HG03520 (cell line): ENCODE results near the gene SCYGR2.
"Not testable (repeated sequence)": the region's sequence is repeated elsewhere in the genome, so short reads cannot be mapped to it uniquely, and the experiment has no call there.

Experiments used
- ATAC-seq: cut with Tn5 transposase; IDR thresholded peaks from one replicate; pipeline ENCODE4 v1.9.1; 2021; ENCODE audit warnings: mild to moderate bottlenecking, moderate library complexity; ENCODE audit not compliant: unreplicated experiment

Gene SCYGR2, protein sequence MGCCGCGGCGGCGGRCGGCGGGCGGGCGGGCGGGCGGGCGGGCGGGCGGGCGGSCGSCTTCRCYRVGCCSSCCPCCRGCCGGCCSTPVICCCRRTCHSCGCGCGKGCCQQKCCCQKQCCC

DNA sequence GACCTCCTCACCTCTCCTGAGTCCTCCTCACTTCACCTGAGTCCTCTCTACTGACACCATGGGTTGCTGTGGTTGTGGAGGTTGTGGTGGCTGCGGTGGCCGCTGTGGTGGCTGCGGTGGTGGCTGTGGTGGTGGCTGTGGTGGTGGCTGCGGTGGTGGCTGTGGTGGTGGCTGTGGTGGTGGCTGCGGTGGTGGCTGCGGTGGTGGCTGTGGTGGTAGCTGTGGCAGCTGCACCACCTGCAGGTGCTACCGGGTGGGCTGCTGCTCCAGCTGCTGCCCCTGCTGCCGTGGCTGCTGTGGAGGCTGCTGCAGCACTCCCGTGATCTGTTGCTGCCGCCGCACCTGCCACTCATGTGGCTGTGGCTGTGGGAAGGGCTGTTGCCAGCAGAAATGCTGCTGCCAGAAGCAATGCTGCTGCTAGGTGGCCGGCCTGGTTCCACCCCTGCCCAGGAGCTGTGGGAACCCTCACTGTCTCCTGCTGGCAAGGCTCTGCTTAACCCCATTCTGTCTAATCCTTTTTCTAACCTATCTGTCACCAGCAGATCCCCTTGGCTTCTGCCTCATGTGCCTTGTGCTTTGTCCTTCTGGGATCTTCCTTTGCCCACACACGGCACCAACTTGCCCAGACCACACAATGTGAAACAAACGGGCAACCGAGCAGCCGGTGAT lies at the start of gene SCYGR2:
SCYGR2 (plus strand) TSS at position 59 of the 669 bp plus-strand sequence; CDS start at position 59, 0 bp downstream.
- ATAC-seq = not testable (repeated sequence)

DNA sequence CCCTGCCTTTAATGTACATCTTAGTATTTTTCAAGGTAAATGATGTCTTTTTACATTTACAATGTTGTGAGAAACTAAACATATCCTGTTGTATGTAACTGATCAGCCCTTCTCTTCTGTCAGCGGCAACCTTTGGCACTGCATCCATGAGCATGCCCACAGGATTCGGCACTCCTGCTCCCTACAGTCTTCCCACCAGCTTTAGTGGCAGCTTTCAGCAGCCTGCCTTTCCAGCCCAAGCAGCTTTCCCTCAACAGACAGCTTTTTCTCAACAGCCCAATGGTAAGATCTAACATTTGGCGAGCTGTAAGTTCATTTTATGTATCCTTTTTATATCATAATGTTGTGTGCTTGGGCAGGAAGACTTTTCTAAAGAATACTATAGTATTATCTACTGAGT lies 46.9 kb upstream of the SCYGR2 start:
- no peak for ATAC-seq

DNA sequence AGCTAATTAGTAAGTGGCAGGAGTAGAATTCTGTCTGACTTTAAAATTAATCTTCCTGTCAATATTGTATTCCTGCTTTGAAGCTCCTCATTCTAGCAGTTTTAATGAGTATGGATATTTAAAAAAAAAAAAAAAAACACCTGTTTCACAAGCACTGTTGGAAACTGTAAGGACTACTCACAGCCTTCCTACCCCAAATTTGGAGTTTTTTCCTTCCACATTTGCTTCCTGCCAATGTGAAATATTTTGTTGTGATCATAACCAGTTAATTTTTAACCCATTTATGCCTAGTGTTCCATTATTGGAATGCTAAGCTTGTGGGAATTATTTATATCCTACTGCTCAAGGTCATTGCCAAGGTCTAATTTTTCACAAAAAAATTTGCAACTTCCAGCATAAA lies 36.1 kb upstream of the SCYGR2 start:
- no peak for ATAC-seq

DNA sequence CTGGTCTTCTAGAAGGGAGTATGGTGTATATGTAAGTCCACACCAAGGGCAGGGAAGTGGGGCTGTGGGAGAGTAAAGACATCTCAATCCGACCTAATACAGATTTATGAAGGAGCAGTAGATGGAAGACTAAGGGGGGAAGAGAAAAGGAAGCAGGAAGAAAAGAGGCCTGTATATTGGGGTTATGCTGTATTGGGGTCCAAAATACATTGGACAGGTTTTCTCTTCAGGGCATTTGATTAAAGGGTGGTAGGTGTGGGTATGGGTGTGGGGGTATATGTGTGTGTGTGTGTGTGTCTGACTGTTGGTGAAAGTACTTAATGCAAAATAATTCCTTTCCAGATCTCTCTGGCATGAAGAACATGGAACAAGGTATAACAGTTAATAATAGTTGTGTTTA lies 33.6 kb upstream of the SCYGR2 start:
- ATAC-seq = no peak

DNA sequence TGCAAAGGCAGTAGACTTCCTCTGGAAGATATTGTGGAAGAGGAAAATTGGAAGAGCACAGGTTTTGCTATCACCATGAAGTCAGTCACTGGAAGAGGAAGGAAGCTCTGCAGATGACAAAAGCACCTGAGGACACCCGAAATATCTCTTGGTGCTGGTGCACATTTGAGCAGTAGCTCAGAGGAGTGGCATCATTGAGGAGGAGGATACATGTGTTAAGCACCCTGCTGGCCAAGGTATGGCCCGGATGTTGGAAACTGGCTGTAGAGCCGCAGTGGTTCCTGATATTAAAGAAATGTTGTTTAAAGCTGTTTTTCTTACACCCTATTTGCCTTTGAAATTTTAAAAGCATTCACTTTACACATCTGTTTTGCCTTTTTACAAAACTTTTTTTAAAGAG lies 32.7 kb upstream of the SCYGR2 start:
- ATAC-seq = no peak

DNA sequence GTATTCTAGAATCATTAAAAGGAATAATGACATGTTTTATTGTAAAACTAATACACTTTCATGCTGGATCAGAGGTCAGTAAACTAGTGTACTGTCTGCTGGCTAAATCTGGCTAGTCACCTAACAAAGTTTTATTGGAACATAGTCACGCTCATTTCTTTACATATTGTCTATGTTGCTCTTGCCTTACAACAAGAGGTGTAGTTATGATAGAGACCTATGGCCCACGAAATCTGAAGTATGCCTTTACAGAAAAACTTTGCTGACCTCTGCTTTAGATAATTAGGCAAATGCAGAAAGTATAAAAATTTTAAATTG lies 29.9 kb upstream of the SCYGR2 start:
- no peak for ATAC-seq

DNA sequence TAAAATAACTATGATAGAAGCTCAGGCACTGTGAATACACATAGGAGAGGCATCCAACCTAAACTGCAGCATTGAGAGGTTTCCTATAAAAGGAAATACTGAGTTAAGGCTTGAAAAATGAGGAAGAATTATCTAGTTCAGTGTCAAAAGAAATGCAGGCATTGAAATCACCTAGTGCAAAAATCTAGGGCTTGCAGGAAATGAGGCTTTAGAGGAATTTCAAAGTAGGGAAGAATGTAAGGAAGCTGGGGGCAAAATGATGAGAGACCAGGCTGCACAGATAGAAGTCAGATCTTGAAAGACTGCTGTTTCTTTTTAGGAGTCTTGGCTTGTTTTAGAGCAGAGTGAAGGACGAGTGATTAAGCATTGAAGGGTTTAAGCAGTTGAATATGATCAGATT lies 28.1 kb upstream of the SCYGR2 start:
- ATAC-seq = no peak

DNA sequence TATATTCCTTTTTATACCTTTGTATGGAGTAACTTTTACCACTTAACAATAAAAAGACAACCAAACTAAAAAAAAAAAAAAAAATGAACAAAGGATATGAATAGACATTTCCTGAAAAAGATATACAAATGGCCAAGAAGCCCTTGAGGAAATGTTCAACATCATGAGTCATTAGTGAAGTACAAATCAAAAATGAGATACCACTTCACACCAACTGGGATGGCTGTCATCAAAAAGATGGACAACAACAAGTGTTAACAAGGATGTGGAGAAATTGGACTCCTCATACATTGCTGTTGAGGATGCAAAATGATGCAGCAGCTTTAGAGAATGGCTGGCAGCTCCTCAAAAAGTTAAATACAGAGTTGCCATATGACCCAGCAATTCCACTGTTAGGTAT lies 22.6 kb upstream of the SCYGR2 start:
- no peak for ATAC-seq

DNA sequence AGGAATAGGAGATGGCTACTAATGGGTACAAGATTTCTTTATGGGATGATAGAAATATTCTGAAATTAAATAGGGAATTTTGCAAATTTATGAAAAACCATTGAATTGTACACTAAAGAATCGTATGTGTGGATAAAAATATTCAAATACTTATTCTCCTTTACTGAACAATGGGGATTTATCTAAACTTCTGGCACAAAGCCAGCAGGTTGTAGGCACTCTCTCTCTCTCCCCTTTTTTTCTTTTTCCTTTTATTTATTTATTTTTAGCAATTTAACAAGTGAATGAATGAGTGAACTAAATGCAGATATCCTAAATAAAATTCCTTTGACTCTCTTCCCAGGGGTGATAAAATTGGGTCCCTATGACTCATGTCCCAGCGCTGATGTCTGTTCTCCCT lies 21.9 kb upstream of the SCYGR2 start:
- no peak for ATAC-seq

DNA sequence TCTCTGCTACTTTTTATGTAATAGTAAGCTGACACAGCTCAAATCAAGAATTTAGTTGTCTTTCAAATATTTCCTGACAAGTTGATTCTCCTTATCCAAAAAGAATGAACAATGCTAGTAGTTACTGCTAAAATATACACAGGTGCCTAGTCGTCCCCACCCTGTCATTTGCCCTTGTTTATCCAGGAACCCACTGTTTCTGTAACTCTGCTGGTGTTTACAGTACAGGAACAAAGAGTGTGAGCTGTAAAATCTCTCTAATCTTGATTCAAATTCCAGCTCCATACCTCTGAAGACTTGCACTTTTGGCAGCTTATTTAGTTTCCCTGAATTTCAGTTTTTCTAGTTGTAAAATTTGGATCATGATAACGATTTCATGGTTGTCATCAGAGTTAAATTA lies 21.1 kb upstream of the SCYGR2 start:
- ATAC-seq = no peak

DNA sequence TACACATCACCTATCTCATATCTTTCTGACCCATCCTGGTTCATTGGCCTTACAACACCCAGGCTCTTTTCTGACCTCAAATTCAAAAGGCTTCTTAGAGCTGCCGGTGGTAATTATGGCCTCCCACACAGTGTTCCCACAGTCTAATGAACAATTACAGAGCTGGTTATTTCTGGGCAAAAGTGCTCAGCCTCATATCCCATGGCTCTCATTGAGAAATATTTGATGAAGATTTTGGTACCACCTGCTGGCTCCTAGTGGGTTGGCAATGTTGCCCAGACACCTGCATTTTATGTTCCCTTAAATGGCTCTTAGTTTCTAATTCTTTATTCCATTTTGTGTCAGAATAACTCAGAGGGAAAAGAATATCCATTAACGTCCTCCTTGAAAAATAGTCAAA lies 20.1 kb upstream of the SCYGR2 start:
- ATAC-seq = no peak

DNA sequence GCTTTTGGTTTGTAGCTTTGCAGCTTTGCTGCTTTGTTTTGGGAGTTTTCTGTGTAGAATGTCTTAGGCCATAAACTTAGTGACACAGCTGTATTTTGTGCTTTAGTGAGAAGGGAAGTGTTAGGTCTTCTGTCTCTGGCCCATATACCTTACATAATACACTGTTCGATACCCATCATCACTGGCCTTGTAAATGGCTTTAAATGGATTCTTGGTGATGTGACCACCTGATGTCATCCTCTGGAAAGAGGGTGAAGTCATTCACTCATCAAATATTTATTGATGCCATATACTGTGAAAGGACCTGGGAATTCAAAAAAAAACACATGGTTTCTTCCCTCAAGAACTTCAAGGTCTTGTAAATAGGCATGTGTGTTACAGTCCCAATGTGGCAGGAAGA lies 18.9 kb upstream of the SCYGR2 start:
- ATAC-seq = no peak

DNA sequence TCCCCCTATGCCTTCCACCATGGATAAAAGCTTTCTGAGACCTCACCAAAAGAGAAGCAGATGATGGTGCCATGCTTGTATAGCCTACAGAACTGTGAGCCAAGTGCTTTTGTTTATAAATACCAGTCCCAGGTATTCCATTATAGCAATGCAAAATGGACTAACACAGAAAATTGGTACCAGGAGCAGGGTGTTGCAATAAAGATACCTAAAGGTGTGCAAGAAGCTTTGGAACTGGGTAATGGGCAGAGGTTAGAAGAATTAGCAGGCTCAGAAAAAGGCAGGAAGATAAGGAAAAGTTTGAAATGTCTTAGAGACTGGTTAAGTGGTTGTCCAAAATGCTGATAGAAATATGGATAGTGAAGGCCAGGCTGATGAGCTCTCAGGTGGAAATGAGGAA lies 16.3 kb upstream of the SCYGR2 start:
- no peak for ATAC-seq

DNA sequence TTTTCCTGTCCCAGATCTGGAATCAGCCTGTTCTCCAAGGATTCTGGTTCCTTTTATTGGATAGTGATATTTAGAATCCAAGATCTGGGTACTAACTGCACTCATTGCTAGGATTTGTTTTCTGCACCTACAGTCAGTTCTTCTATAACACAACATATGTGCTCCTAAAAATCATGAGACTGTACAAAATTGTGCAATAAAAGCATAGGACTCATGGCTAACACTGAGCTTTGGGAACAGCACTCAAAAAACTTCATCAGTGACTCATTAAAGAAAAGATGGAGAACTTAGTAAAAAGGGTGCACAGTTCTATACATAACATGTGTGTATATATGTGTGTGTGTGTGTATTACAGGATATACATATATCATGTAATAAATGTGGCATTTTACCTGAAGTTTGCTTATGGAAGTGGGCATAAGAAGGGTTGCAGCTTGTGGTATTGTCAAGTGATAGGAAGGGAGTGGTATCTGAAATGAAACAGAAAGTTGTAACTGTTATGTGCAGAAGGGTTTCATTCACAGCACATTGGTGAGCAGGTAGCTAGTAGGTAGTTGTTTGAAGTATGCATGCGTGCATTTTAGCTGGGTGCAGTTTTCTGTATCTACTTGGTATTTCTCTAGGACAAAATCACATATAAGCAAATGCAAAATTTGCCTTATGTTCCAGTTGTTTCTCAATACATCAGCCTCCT lies 5.9 kb upstream of the SCYGR2 start:
- peak; percentile 64 for ATAC-seq

DNA sequence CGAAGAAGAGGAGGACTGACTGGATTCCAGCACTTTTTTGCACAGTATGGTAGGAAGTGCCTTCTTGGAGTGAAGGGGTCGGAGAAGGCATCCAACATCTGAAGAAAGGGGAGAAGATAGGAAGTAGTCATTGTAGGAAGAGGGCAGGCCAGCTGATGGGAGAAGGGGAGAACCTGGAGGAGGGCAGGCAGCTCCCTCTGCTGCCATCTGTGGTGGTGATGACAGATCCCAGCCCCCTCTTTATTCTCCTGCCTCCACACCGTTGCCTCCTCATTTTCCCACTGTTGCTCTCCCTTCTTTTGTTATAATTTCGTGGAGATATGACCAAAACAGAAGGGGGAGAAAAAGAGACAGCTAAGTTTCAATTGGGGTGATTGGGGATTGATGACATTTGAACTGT lies 2.9 kb upstream of the SCYGR2 start:
- no peak for ATAC-seq

DNA sequence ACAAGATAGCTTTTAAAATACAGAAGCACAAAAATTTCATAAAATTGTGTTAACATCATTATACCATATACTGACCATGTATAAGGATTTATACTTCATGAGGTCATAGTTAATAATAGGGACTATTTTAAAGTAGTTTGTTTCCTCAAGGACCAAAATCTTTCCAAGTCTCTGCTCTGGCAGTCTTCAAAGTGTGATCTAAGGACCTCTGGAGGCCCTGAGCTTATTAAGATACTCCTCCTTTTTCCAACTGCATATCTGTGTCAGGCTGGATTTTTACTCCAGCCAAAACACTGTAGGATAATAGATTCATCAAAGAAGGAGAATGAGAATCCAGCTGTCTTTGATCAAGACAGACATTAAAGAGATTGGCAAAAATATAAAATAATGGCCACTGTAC lies 1.7 kb upstream of the SCYGR2 start:
- ATAC-seq = no peak

DNA sequence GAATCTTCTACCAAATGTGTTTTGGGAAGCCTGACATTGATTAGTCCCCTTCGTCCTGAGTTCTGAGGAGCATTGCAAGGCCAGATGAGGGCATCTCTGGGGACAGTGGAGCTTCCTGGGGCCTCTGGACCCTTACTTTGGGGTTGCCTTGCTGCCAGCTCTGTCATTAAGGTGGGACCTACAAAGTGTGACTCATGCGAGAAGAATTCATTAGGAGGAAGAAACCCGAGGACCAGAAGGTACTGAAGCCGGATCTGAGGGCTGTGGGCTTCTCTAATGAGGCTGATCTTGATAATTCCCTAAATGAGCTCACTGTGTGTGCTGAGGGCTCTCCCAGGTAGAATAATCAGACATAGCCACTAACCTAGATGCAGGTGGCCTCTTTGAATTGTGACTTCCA lies 695 bp upstream of the SCYGR2 start:
- ATAC-seq = no peak

DNA sequence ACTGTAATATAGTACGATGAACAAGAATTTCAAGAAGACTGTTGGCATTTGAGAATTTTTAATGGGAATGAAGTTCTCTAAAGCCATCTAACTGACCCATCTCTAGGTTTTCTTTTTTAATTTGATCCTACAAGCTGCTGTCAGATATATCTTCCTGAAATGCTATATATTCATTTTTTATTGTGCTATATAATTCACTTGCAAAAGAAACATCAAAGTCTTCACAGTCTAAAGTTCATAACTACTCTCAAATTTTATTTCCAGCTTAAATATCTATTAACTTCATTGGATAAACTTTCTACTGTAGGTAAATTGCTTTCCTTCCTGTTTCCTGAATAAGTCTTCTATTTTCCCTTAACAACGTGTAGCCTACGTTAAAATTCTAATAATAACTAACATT lies 3.7 kb downstream of the SCYGR2 start:
- ATAC-seq = no peak

DNA sequence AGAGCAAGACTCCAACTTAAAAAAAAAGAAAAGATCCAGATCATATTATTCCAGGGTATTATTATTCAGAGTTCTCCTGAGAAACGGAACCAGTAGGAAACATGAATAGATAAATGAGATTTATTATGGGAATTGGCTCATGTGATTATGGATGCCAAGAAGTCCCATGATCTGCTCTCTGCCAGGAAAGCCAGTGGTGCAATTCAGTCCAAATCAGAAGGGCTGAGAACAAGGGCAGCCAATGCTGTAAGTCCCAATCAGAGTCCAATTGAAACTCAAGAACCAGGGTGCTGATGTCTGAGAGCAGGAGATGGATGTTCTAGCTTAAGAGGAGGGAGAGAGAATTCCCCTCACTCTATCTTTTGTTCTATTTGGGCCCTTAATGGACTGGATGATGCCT lies 7.8 kb downstream of the SCYGR2 start:
- no peak for ATAC-seq

DNA sequence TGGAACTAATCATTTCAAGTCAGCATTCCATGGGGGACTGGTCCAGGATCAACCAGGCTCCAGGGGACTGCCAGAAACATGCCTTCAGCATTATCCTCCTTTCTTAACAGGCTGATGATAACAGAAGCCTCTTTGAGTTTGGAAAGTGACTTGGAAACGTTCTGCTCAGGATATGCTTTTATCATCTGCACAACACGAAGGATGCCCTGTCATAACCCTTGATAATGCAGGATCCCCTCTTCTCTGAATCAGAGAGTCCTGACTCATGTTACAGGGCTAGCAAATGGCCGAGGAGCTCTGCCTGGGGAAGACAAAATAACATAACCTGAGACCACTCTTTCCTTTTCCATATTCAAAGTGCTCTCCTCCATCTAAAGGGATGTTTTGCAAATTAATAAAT lies 9.2 kb downstream of the SCYGR2 start:
- no peak for ATAC-seq

DNA sequence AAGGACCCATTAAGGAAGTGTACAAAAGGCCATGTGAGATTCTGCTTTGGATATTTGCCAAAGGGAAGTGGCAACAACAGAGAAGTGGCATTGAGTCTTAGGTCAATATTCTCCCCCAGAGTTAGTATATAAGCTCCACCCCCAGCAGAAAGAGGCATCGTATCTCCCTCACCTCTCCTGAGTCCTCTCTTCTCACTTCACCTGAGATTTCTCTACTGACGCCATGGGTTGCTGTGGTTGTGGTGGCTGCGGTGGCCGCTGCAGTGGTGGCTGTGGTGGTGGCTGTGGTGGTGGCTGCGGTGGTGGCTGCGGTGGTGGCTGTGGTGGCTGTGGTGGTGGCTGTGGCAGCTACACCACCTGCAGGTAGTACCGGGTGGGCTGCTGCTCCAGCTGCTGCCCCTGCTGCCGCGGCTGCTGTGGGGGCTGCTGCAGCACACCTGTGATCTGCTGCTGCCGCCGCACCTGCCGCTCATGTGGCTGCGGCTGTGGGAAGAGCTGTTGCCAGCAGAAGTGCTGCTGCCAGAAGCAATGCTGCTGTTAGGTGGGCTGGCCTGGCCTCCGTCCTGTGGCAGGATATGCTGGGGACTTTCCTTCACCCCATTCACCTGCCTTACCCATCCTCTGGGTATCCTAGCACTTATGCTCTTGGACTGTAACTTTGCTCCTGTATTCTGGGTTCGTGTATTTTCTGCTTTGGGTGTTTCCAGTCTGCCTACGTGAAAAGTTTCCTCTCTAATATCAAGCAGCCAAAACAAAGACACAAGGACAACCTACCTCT lies 10.1 kb downstream of the SCYGR2 start:
- no peak for ATAC-seq

DNA sequence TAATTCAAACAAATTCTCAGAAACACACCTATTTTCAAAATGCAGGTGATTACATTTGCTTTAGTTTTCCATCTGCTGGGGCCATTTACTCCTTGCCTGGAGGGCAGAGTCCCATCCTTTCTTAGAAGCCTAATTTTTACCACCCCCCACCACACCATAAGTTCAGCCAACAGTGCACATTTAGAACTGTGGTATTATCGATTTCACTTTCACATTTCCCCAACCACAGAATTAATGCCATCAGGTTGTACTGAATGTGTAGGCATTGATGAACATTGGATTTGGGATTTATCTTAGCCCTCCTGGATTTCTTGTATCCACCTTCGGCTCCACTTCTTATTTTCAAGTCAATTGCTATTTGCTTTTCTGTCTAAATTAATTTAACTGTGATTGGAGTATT lies 11.4 kb downstream of the SCYGR2 start:
- ATAC-seq = no peak
